RWPE2 (cell line): Measurements from ENCODE around the gene GCLM.
"Not testable (repeated sequence)": the region's sequence is repeated elsewhere in the genome, so short reads cannot be mapped to it uniquely, and the experiment has no call there.

Experiments used
- ATAC-seq: fragments of 200-7000 bp; cut with Tn5 transposase; 3 replicates; pipeline ENCODE4 v1.9.1; 2021; ENCODE audit warnings: low read depth
- DNase-seq: peaks from one replicate; pipeline ENCODE4 v3.0.0-alpha.2; 2020; ENCODE audit warnings: low spot score
- H3K27ac ChIP-seq: fragments of 450-650 bp; 2 replicates; pipeline ENCODE4 v1.5.1; 2017; ENCODE audit warnings: mild to moderate bottlenecking; ENCODE audit not compliant: poor library complexity, severe bottlenecking
- H3K27me3 ChIP-seq: fragments of 250-450 bp; sonication (Bioruptor Pico); 2 replicates; pipeline ENCODE4 v1.5.1; 2021; ENCODE audit warnings: mild to moderate bottlenecking, moderate library complexity; ENCODE audit not compliant: insufficient read depth, poor library complexity, severe bottlenecking
- H3K36me3 ChIP-seq: fragments of 250-450 bp; sonication (Bioruptor Pico); 2 replicates; pipeline ENCODE4 v1.5.1; 2020; ENCODE audit warnings: low read depth, mild to moderate bottlenecking, moderate library complexity
- H3K4me1 ChIP-seq: fragments of 250-450 bp; sonication (Bioruptor Pico); 2 replicates; pipeline ENCODE4 v1.5.1; 2021; ENCODE audit warnings: mild to moderate bottlenecking, moderate library complexity; ENCODE audit not compliant: insufficient read depth, poor library complexity, severe bottlenecking
- H3K4me3 ChIP-seq: fragments of 250-450 bp; sonication (Bioruptor Pico); 2 replicates; pipeline ENCODE4 v1.5.1; 2021; ENCODE audit warnings: mild to moderate bottlenecking, moderate library complexity; ENCODE audit not compliant: severe bottlenecking
- H3K9me3 ChIP-seq: fragments of 250-450 bp; sonication (Bioruptor Pico); 2 replicates; pipeline ENCODE4 v1.5.1; 2021; ENCODE audit warnings: mild to moderate bottlenecking, moderate library complexity; ENCODE audit not compliant: severe bottlenecking
- CTCF ChIP-seq: fragments of 450-650 bp; IDR thresholded peaks from one replicate; pipeline ENCODE4 v1.5.1; 2017; ENCODE audit warnings: mild to moderate bottlenecking, moderate library complexity; ENCODE audit not compliant: poor library complexity, severe bottlenecking

The GCLM gene

GRCh38 chr1:93876244-93876643, 33.0 kb downstream of the GCLM start:
- no peaks in the 10 kb centered on the region for H3K27me3 ChIP-seq
- ATAC-seq (no peak), DNase-seq (no peak)
- no peak for TF ChIP-seq CTCF
- H3K27ac ChIP-seq: no peak overlapping the region
- H3K9me3 ChIP-seq: no peaks in the 10 kb centered on the region
- H3K4me1 ChIP-seq: peaks cover 15% of the 10 kb centered on the region
- no peak overlapping the region for H3K4me3 ChIP-seq
- peaks cover 64% of the 10 kb centered on the region for H3K36me3 ChIP-seq

DNA sequence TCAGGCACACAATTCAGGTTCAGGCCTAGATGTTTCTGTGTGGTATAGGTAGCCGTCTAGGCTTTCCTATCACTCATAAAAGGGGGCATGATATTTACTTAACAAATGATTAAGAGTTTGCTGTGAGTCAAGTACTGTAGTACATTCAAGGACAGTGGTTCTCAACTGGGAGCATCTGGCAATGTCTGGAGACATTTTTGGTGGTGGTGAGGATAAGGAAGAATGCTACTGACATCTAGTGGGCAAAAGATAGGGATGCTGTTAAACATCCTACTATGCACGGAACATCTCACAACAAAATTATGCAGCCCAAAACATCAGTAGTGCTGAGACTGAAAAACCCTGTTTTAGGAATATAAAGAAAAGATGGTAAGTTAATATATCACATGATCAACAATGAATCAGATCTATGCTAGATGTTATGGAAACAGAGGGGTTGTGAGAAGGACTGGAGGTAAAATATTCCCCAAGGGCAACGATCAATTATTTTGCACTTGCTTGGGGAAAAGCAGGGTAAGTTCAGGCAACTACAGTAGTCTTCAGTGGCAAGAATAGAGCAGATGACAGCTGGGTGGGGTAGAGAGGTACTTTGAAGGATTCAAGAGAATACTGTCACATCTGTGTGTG, 35.1 kb downstream of the GCLM start:
- H3K27ac ChIP-seq: no peak overlapping the region
- no peaks in the 10 kb centered on the region for H3K9me3 ChIP-seq
- no peak overlapping the region for H3K4me3 ChIP-seq
- peaks cover 11% of the 10 kb centered on the region for H3K4me1 ChIP-seq
- H3K36me3 ChIP-seq: peaks cover 85% of the 10 kb centered on the region
- DNase-seq (no peak), ATAC-seq (peak; percentile 44; the same call in 2 of the 3 replicates)
- no peaks in the 10 kb centered on the region for H3K27me3 ChIP-seq
- TF ChIP-seq CTCF: peak; percentile 84

DNA sequence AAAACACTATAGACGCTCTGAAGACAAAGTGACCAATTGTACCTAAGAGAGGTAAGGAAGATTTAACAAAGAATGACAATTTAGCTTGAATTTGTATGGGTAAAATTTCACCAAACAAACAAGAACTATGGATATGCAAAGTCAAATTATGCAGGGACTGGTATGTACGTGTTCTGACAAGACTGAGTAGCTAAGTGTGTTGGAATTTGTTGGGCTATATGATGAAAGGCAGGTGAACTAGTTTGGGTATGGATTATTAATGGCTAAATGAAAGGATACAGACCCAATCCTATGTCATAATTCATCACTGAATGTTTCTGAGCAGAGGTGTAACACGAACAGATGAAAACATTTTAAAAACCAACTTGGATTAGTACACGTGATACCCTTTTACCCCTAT, 37.9 kb downstream of the GCLM start:
- no peak for TF ChIP-seq CTCF
- no peaks in the 10 kb centered on the region for H3K27me3 ChIP-seq
- no peak overlapping the region for H3K27ac ChIP-seq
- peaks cover 76% of the 10 kb centered on the region for H3K36me3 ChIP-seq
- no peak; the same call in 2 of the 3 replicates for ATAC-seq
- peaks cover 3% of the 10 kb centered on the region for H3K4me1 ChIP-seq
- no peak for DNase-seq
- H3K4me3 ChIP-seq: no peak overlapping the region
- no peaks in the 10 kb centered on the region for H3K9me3 ChIP-seq

DNA sequence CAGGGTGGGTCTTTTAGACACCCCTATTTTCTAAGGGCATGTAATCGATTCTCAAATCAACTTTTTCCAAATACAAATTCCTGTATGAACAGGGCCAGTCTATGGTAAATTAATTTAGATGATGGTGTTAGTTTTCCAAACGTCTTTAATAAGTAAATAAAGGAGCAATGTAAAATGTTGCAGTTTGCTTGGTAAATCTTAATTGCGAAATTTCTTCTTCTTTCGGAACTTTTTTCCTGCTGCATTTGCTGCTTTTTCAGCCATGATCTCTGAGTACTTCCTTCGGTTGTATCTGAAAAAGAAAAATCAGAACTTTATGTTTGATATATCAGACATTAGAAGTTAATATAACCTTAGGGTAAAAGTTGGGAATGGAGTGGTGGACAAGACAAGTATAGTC, 39.6 kb downstream of the GCLM start:
- Histone ChIP-seq H3K36me3 (peaks cover 63% of the 10 kb centered on the region), H3K4me1 (no peaks in the 10 kb centered on the region), H3K27me3 (no peaks in the 10 kb centered on the region), H3K4me3 (no peak overlapping the region), H3K9me3 (no peaks in the 10 kb centered on the region), H3K27ac (no peak overlapping the region)
- no peak for TF ChIP-seq CTCF
- ATAC-seq (no peak), DNase-seq (no peak)

DNA sequence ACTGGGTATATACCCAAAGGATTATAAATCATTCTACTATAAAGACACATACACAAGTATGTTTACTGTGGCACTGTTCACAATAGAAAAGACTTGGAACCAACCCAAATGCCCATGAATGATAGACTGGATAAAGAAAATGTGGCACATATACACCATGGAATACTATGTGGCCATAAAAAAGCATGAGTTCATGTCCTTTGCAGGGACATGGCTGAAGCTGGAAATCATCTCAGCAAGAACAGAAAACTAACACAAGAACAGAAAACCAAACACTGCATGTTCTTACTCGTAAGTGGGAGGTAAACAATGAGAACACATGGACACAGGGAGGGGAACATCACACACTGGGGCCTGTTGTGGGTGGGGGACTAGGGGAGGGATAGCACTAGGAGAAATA, 40.7 kb downstream of the GCLM start:
- peaks cover 51% of the 10 kb centered on the region for H3K36me3 ChIP-seq
- H3K4me1 ChIP-seq, DNase-seq, ATAC-seq, H3K4me3 ChIP-seq, H3K9me3 ChIP-seq, H3K27ac ChIP-seq, H3K27me3 ChIP-seq: not testable (repeated sequence)
